ENCODE data around the gene KIF11.
A peak's percentile ranks its signal among the peaks of the same experiment; 100 is the strongest.
"Not testable (repeated sequence)": the region's sequence is repeated elsewhere in the genome, so short reads cannot be mapped to it uniquely, and the experiment has no call there.

KIF11 gene

DNA sequence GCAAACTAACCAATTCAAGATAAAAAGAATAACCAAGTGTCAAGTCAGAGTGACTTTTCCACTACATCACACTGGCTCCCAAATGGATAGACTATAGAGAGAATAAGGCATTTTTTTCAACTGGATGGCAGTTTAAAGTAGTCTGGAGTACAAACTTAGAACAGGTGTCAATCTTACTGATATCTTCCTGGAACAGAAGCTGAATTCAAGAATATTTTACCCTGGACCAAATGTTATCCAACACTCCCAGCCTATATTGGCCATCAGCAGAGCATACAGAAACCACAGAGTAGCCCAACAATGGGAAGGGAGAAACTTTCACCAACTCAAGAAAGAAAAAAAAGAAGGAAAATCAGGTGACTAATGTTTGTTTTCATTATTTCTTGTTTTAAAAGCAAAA, 30.5 kb upstream of the KIF11 start:
- Histone ChIP-seq H3K9ac (no peak overlapping the region), H3K79me2 (ENCODE audit: insufficient read depth, low read depth) (peaks cover 31% of the 10 kb centered on the region; the same call in 1 of the 2 replicates), H2AFZ (ENCODE audit: low read depth) (no peak overlapping the region), H4K20me1 (ENCODE audit: insufficient read depth) (no peaks in the 10 kb centered on the region), H3K36me3 (ENCODE audit: insufficient read depth) (peaks cover 7% of the 10 kb centered on the region; the same call in 1 of the 2 replicates), H3K4me3 (IDR thresholded peaks at IDR 0.05; ENCODE audit: insufficient read depth, low read depth, low read length) (no peak overlapping the region), H3K4me2 (0 out of 2 replicates have a peak overlapping the region, but pooled peaks have one; percentile 11), H3K27me3 (ENCODE audit: insufficient read depth, low read depth) (no peaks in the 10 kb centered on the region), H3K27ac (no peak overlapping the region), H3K4me1 (ENCODE audit: low read depth, poor library complexity, severe bottlenecking) (no peaks in the 10 kb centered on the region)
- TF ChIP-seq, protein P1, sequence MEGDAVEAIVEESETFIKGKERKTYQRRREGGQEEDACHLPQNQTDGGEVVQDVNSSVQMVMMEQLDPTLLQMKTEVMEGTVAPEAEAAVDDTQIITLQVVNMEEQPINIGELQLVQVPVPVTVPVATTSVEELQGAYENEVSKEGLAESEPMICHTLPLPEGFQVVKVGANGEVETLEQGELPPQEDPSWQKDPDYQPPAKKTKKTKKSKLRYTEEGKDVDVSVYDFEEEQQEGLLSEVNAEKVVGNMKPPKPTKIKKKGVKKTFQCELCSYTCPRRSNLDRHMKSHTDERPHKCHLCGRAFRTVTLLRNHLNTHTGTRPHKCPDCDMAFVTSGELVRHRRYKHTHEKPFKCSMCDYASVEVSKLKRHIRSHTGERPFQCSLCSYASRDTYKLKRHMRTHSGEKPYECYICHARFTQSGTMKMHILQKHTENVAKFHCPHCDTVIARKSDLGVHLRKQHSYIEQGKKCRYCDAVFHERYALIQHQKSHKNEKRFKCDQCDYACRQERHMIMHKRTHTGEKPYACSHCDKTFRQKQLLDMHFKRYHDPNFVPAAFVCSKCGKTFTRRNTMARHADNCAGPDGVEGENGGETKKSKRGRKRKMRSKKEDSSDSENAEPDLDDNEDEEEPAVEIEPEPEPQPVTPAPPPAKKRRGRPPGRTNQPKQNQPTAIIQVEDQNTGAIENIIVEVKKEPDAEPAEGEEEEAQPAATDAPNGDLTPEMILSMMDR (conservative IDR thresholded peaks at IDR 0.05; ENCODE audit: low read depth, low read length), result no peak

DNA sequence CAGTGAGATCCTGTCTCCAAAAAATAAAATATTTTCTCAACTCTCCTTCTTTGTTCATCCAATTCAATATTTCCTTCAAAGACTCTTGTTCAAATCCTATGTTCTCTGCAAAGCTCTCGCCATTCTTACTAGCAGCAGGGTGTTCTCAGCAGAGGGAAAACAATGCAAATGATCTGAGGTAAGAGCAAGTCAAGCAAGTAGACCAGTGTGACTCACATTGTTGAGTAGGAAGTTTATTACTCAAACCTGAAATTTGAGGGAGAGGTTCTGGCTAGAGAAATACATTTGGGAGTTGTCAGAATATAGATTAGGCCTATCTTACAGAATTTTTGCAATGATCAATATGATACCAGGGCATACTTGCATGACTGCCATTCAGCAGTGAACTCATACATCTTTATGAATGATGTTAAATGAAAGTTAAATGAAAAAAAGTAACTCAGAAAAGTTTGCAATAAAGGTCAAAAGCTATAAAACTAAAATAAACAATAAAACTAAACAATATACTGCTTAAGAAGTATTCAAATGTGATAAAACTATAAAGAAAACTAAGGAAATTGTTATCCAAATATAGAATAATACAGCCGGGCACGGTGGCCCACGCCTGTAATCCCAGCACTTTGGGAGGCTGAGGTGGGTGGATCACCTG, 24.9 kb upstream of the KIF11 start:
- Histone ChIP-seq H3K36me3 (ENCODE audit: insufficient read depth) (peaks cover 4% of the 10 kb centered on the region; the same call in 1 of the 2 replicates), H3K4me1 (ENCODE audit: low read depth, poor library complexity, severe bottlenecking) (peaks cover 19% of the 10 kb centered on the region), H4K20me1 (ENCODE audit: insufficient read depth) (no peaks in the 10 kb centered on the region), H3K27ac (no peak overlapping the region), H3K4me3 (IDR thresholded peaks at IDR 0.05; ENCODE audit: insufficient read depth, low read depth, low read length) (no peak overlapping the region), H3K9ac (no peak overlapping the region), H3K4me2 (no peak overlapping the region), H3K79me2 (ENCODE audit: insufficient read depth, low read depth) (peaks cover 70% of the 10 kb centered on the region), H3K27me3 (ENCODE audit: insufficient read depth, low read depth) (no peaks in the 10 kb centered on the region), H2AFZ (ENCODE audit: low read depth) (no peak overlapping the region)
- TF ChIP-seq, protein P1 (conservative IDR thresholded peaks at IDR 0.05; ENCODE audit: low read depth, low read length), result no peak

DNA sequence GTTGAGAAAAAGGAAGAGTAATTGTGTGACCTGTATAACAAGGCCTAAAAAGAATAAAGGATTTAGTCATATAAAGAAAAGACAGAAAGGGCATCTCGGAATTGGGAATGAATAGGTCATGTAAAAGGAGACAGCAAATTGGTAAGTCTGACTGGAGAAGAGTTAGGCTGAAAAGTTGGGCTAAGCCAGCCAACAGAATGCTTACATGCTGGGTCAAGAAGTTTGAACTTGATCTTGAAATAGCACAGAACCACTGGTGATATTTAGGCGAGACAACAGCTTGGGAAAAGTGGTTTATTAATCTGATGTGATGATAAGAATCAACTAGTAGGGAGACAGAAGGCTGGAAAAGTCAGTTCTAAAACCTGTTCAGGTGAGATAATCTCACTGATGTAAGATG, 23.9 kb upstream of the KIF11 start:
- H3K27me3 ChIP-seq (ENCODE audit: insufficient read depth, low read depth), result no peaks in the 10 kb centered on the region

DNA sequence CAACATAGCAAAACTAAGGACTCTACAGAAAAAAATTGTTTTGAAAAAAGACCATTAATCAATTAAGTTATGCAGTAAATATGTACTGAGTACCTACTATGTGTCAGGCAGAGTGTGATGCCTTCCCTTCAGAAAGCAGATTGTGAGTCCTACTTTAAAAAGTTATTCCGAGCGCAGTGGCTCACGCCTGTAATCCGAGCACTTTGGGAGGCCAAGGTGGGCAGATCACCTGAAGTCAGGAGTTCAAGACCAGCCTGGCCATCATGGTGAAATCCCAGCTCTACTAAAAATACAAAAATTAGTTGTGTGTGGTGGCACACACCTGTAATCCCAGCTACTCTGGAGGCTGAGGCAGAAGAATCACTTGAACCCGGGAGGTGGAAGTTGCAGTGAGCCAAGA, 23.3 kb upstream of the KIF11 start:
- H4K20me1 ChIP-seq (ENCODE audit: insufficient read depth); H2AFZ ChIP-seq (ENCODE audit: low read depth); H3K4me2 ChIP-seq; H3K36me3 ChIP-seq (ENCODE audit: insufficient read depth); H3K9ac ChIP-seq; H3K4me3 ChIP-seq (IDR thresholded peaks at IDR 0.05; ENCODE audit: insufficient read depth, low read depth, low read length); H3K27me3 ChIP-seq (ENCODE audit: insufficient read depth, low read depth); H3K27ac ChIP-seq: not testable (repeated sequence)
- Histone ChIP-seq H3K4me1 (ENCODE audit: low read depth, poor library complexity, severe bottlenecking) (peaks cover 19% of the 10 kb centered on the region), H3K79me2 (ENCODE audit: insufficient read depth, low read depth) (peaks cover 76% of the 10 kb centered on the region)

More for the DNA sequence above, 23.9 kb upstream of the KIF11 start:
- no peak overlapping the region for H3K27ac ChIP-seq
- no peak overlapping the region for H3K4me2 ChIP-seq
- peaks cover 4% of the 10 kb centered on the region; the same call in 1 of the 2 replicates for H3K36me3 ChIP-seq (ENCODE audit: insufficient read depth)
- TF ChIP-seq, protein P1 (conservative IDR thresholded peaks at IDR 0.05; ENCODE audit: low read depth, low read length), result no peak
- peaks cover 19% of the 10 kb centered on the region for H3K4me1 ChIP-seq (ENCODE audit: low read depth, poor library complexity, severe bottlenecking)
- no peak overlapping the region for H3K4me3 ChIP-seq (IDR thresholded peaks at IDR 0.05; ENCODE audit: insufficient read depth, low read depth, low read length)
- H3K79me2 ChIP-seq (ENCODE audit: insufficient read depth, low read depth), result peaks cover 76% of the 10 kb centered on the region
- no peaks in the 10 kb centered on the region for H4K20me1 ChIP-seq (ENCODE audit: insufficient read depth)
- H2AFZ ChIP-seq (ENCODE audit: low read depth), result no peak overlapping the region
- no peak overlapping the region for H3K9ac ChIP-seq

DNA sequence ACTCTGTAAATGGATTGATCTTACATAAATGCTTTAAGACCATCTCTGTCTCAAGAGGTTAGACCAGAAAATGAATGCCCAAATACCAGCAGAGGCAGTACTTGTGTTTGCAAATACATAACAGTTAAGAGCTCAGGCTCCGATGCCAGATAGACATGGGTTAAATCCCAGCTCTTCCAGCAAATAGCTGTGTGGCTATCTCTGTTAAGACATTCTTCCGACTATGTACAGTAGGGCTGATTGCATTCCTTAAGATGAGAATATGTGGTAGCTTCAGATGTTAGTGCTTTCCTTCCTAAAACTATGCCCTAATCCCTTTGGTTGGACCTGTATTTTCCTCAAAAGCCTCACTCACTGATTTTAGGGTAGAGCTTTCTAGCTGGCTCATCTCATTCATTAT, 21.3 kb upstream of the KIF11 start:
- Histone ChIP-seq H2AFZ (ENCODE audit: low read depth) (no peak overlapping the region), H3K4me2 (peak overlapping the region; percentile 79; the same call in 1 of the 2 replicates), H3K27me3 (ENCODE audit: insufficient read depth, low read depth) (no peaks in the 10 kb centered on the region), H3K9ac (no peak overlapping the region), H3K4me1 (ENCODE audit: low read depth, poor library complexity, severe bottlenecking) (peaks cover 31% of the 10 kb centered on the region), H3K27ac (no peak overlapping the region), H3K79me2 (ENCODE audit: insufficient read depth, low read depth) (peaks cover 64% of the 10 kb centered on the region), H3K4me3 (IDR thresholded peaks at IDR 0.05; ENCODE audit: insufficient read depth, low read depth, low read length) (no peak overlapping the region), H3K36me3 (ENCODE audit: insufficient read depth) (peaks cover 4% of the 10 kb centered on the region; the same call in 1 of the 2 replicates), H4K20me1 (ENCODE audit: insufficient read depth) (no peaks in the 10 kb centered on the region)
- TF ChIP-seq, protein P1 (conservative IDR thresholded peaks at IDR 0.05; ENCODE audit: low read depth, low read length), result no peak

All from KMS-11 (cell line).